HFFc6 (cell line): ENCODE results near the gene PTPRD. TPM values are rescaled to one million over a fixed set of nuclear protein-coding genes. Genes with fewer than 3 reads are reported as not detected.

ENCODE experiments used
- DNase-seq: peaks from one replicate; pipeline ENCODE4 v3.0.0-alpha.2; 2018
- H3K27ac Mint-ChIP-seq: 2 replicates; pipeline ENCODE4 v1.8.0; 2020; ENCODE audit warnings: mild to moderate bottlenecking, mixed read lengths
- H3K27me3 Mint-ChIP-seq: 2 replicates; pipeline ENCODE4 v1.8.0; 2021; ENCODE audit warnings: mild to moderate bottlenecking, moderate library complexity, mixed read lengths; ENCODE audit not compliant: insufficient read depth
- H3K36me3 Mint-ChIP-seq: 2 replicates; pipeline ENCODE4 v1.8.0; 2021; ENCODE audit warnings: low read depth, mixed read lengths
- H3K4me1 Mint-ChIP-seq: 2 replicates; pipeline ENCODE4 v1.8.0; 2020; ENCODE audit warnings: low read depth, mixed read lengths
- H3K4me3 Mint-ChIP-seq: 2 replicates; pipeline ENCODE4 v1.8.0; 2020; ENCODE audit warnings: mild to moderate bottlenecking, moderate library complexity, mixed read lengths
- H3K9me3 Mint-ChIP-seq: 2 replicates; pipeline ENCODE4 v1.8.0; 2020; ENCODE audit warnings: mild to moderate bottlenecking, mixed read lengths
- CTCF ChIP-seq: fragments of 200-600 bp; sonication (generic); IDR thresholded peaks from 2 replicates; pipeline ENCODE4 v1.5.0; 2021; ENCODE audit warnings: antibody characterized with exemption, mild to moderate bottlenecking
- total RNA-seq, 6 experiments: library from RNA; stranded (reverse); fragmentation: NEBNext Ultra II Directional; extraction: Animal tissue kit (Norgen Biotek cat#: 25700); gene quantifications; 2 replicates in 1 of 6; 3 replicates in 5 of 6; pipeline ENCODE4 v1.2.3, GENCODE V29; 2021

Gene PTPRD
- total RNA-seq, 6 experiments from 2014 or later = not detected

- Mint-ChIP-seq H3K27ac (no peak overlapping the region), H3K4me3 (no peak overlapping the region), H3K9me3 (peaks cover 11% of the 10 kb centered on the region), H3K27me3 (no peaks in the 10 kb centered on the region), H3K36me3 (no peaks in the 10 kb centered on the region), H3K4me1 (no peaks in the 10 kb centered on the region)
- TF ChIP-seq CTCF = no peak
- DNase-seq = no peak
Measured at GRCh38 chr9:10548348-10548747, 64.5 kb downstream of the PTPRD start.

DNA sequence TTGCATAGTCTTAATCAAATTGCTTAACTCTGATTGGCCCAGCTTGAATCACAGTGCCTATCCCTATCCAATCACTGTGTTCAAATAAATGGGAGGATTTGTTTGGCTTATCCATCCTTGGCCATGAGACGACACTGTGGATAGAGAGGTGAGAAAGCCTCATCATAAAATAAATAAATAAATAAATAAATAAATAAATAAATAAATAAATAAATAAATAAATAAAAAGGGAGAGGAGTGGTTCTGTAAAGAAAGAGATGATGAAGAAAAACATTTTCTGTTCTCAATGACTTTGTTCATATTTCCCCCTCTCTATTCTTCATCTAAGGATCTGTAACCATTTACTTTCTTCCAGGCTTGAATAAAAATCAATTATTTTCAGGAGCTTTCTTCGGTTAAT is 74.7 kb downstream of the PTPRD start:
- no peak overlapping the region for H3K4me3 Mint-ChIP-seq
- TF ChIP-seq CTCF = no peak
- peaks cover 18% of the 10 kb centered on the region for H3K9me3 Mint-ChIP-seq
- H3K4me1 Mint-ChIP-seq = no peaks in the 10 kb centered on the region
- H3K27me3 Mint-ChIP-seq = no peaks in the 10 kb centered on the region
- H3K27ac Mint-ChIP-seq = no peak overlapping the region
- no peak for DNase-seq
- H3K36me3 Mint-ChIP-seq = no peaks in the 10 kb centered on the region

DNA sequence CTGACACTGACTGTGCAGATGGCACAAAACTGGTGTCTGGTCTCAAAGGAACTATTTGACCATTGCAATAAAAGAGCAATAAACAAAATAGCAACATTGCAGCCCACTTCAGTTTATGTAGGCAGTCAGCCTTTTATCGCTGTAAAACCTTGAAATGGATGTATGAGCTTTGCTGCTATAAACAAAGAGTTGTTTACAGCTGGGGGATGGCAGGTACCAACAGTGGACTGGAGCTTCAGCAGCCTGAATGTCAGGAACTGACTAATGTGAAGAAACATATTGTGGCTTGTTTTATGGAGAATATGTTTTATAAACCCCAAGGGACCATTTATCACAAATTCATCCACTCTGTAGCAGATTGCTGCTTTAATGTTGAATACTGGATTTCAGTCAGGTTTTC is 78.0 kb downstream of the PTPRD start:
- peaks cover 12% of the 10 kb centered on the region for H3K9me3 Mint-ChIP-seq
- TF ChIP-seq CTCF = no peak
- H3K36me3 Mint-ChIP-seq = no peaks in the 10 kb centered on the region
- no peak overlapping the region for H3K4me3 Mint-ChIP-seq
- DNase-seq = no peak
- H3K27ac Mint-ChIP-seq = no peak overlapping the region
- H3K27me3 Mint-ChIP-seq = no peaks in the 10 kb centered on the region
- no peaks in the 10 kb centered on the region for H3K4me1 Mint-ChIP-seq

GRCh38 chr9:10525972-10526371 is 86.8 kb downstream of the PTPRD start:
- TF ChIP-seq CTCF = no peak
- DNase-seq = no peak
- Mint-ChIP-seq H3K27ac (no peak overlapping the region), H3K36me3 (no peaks in the 10 kb centered on the region), H3K4me1 (no peaks in the 10 kb centered on the region), H3K27me3 (no peaks in the 10 kb centered on the region), H3K4me3 (no peak overlapping the region), H3K9me3 (peaks cover 29% of the 10 kb centered on the region)

DNA sequence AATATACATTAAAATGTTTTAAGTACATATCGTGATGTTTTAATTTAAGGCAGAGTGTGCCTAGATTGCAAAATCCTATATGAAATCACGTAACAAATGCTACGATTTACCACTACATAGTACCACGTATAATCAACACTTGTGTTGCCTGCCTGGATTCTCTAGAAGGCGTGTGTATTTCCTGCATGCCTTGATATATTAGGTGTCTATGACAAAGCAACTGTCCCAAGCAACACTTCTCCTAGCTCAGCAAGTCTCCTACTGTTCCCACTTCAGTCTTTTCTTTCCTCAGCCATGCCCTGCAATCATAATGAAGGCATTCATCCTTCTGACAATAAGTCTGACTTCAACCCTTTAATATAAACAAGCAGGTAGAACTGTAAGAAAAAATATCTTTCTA is 89.6 kb downstream of the PTPRD start:
- Mint-ChIP-seq H3K27me3 (no peaks in the 10 kb centered on the region), H3K4me1 (no peaks in the 10 kb centered on the region), H3K9me3 (peaks cover 27% of the 10 kb centered on the region), H3K4me3 (no peak overlapping the region), H3K36me3 (no peaks in the 10 kb centered on the region), H3K27ac (no peak overlapping the region)
- no peak for TF ChIP-seq CTCF
- DNase-seq = no peak

DNA sequence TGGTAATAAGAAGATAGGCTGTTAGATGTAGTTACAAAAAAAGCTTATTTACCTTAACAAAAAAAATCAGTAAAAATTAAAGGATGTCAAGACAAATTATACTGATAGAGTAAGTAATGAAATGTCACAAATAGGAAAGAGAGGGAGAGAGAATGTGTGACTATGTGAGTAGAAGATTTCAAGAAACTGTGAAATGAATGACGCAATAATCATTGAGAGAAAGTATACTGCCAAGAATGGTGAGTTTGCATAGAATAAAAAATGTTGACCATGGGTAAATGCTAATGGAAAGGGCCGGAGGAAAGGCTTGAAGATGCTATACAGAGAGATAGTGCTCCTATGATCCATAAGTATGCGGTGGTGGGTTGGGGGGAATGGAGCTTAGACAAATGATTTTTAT is 100.7 kb downstream of the PTPRD start:
- no peaks in the 10 kb centered on the region for H3K4me1 Mint-ChIP-seq
- no peak for DNase-seq
- H3K27ac Mint-ChIP-seq = no peak overlapping the region
- no peaks in the 10 kb centered on the region; the same call in 1 of the 2 replicates for H3K27me3 Mint-ChIP-seq
- no peaks in the 10 kb centered on the region for H3K36me3 Mint-ChIP-seq
- H3K9me3 Mint-ChIP-seq = peaks cover 26% of the 10 kb centered on the region
- no peak overlapping the region for H3K4me3 Mint-ChIP-seq
- no peak for TF ChIP-seq CTCF
